ENCODE results near the gene TFEB.

The TFEB gene

GRCh38 chr6:41763470-41763869 is 28.1 kb upstream of the TFEB start:
- no peak for DNase-seq (ENCODE audit: low spot score)

GRCh38 chr6:41759905-41760579 is 24.6 kb upstream of the TFEB start:
- no peak for DNase-seq (ENCODE audit: low spot score)

DNA sequence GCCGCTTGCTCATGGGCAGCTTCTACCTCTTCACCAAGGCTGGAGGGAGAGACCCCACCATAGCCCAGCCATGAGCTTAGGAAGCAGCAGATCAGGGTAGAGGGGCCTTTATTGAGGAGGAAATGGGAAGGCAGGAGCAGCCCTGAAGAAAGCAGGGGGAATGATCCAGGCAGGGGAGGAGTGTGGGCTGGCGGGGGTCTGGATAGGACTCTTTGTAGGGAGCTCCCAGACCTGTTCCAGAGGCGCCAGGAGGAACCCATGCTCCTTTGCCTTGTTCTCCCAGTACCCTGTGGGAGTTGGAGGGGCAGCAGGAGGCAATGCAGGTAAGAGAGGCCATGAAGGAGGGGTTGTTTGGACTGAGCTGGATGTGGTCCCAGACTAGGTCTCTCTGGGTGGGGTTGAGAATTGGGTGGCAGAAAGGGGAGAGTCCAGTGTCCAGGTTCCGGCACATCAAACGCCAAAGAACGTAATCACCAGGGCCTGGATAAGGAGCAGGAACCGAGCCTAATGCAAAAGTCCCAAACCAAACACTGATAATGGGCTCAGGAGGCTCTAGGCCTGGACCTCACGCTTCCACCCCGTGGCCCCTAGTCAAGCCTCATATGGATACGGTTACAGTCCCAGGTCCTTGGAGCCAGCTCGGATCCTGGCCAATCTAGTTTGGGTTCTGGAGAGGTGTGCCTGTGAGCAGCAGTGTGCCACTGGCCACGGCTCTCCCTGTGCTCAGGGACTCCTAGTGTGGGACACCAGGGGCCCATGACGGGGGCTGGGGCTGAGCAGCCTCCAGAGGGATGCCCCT is 23.9 kb upstream of the TFEB start:
- no peak for DNase-seq (ENCODE audit: low spot score)

DNA sequence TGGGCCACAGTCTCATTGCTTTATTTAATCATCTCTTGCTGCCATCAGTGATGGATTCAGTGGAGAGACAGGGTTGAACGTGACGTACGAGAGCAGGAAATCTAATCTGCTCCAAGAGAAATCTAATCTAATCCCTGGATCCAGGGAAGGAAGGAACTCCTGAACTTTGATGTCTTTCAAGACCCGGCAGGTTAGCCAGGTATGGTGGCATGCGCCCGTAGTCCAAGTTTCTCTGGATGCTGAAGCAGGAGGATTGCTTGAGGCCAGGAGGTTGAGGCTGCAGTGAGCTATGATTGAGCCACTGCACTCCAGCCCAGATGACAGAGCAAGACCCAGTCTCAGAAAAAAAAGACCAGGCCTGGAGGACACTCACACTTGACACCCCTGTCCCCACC is 23.2 kb upstream of the TFEB start:
- DNase-seq (ENCODE audit: low spot score), result no peak

DNA sequence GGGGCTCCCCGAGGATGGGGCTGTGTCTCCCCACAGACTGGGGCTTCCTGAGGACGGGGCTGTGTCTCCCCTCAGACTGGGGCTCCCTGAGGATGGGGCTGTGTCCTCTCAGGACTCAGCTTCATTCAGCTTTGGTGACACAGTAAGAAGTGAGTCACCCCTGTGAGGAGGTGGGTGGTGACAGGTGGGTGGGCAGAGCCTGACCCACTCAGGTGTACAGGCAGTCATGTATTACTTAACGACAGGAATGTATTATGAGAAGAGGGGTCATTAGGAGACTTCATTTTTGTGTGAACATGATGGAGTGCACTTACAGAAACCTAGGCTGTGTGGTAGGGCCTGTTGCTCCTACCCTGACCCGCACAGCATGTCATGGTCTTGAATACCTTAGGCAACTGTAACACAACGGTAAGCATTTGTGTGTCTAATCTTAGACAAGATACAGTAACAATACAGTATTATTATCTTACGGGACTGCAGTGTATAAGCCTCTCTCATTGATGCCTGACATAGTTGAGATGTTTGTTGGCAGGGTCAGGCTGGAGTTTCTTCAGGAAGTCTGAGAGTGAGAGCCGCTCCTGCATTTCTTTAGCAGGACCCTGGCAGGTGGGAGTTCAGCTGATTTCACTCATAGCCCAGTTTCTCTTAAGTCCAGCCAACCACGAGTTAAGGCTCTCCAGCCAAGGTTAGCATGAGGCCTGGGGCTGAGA is 22.7 kb upstream of the TFEB start:
- no peak for DNase-seq (ENCODE audit: low spot score)

DNA sequence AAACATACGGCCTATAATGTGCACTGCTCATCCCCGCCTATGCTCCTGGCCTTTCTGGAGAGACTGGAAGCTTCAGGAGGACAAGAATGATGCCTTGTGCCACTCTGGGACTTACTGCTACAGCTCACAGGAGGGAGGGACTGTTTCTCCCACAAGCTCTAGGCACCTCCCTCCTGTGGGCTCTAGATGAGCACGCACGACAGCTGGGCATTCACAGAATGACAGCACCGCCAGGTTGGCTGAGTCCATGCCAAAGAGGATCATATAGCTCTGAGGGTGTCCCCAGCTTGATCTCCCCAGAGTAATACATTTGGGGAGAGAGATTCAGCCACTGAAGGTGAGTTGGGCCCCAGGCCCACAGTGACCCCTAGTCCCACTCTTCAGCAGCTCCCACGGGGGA is 21.9 kb upstream of the TFEB start:
- DNase-seq (ENCODE audit: low spot score), result no peak

GRCh38 chr6:41756354-41756753 is 20.9 kb upstream of the TFEB start:
- DNase-seq (ENCODE audit: low spot score), result no peak

- DNase-seq (ENCODE audit: low spot score), result no peak
Measured at GRCh38 chr6:41755895-41756294, 20.5 kb upstream of the TFEB start.

GRCh38 chr6:41750374-41750773 is 15.0 kb upstream of the TFEB start:
- DNase-seq (ENCODE audit: low spot score), result no peak

GRCh38 chr6:41748542-41748941 is 13.1 kb upstream of the TFEB start:
- DNase-seq (ENCODE audit: low spot score), result no peak

DNA sequence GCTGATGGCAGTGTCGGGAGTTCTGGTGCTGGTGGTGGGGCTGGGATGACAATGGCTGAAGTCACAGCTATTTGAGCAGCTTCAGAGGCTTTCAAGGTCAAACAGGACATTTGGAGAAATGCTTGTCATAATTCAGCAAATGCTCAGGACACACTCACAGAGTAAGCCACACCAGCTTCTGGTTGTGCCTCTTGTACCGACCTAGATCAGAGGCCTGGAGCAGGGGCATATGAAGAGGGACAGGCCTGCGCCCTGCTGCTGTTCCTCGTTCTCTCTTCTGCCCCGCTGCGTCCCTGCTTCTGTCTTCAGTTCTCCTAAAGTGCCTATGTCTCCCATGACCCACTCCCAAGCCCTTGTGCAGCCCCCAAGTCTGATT is 12.7 kb upstream of the TFEB start:
- DNase-seq (ENCODE audit: low spot score), result no peak

DNA sequence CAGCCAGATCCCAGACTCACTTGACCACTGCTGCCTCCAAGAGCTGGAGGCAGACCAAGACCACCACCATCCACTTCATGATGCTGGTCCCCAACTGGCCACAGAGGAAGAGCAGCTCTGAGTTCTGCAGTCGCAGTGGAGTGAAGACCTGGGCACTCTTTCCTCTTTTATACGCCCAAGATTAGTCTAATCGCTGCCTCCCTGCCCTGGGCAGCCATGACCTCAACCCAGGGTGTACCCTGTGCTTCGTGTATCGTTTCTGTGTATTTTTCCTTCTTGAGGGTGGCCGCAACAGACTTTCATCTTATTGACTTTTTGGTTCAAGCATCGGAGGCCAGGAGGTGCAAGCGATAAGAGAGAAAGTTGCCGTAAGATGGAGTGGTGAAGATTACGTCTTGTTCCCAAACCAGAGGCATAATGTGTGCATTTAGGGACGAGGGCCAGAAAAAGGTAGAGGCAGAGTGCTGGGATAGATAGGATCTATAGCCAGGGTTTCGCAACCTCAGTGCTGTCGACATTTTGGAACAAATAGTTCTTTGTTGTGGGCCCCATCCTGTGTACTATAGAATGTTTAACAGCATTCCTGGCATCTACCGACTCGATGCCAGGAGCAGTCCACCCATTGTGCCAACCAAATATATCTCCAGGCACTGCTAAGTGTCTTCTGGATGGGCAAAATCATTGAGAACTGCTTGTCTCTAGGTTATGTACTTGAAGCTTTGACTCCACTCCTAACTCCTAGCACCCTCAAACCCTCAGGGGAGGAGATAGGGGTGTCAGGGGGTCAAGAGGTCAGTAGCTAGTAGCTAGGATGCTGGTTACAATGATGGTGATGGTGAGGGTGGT is 12.1 kb upstream of the TFEB start, which contains the start of gene PGC:
Gene PGC (minus strand): TSS at position 142 of the 846 bp plus-strand sequence. CDS start 63 bp downstream, at position 79.
- DNase-seq (ENCODE audit: low spot score), result no peak

DNA sequence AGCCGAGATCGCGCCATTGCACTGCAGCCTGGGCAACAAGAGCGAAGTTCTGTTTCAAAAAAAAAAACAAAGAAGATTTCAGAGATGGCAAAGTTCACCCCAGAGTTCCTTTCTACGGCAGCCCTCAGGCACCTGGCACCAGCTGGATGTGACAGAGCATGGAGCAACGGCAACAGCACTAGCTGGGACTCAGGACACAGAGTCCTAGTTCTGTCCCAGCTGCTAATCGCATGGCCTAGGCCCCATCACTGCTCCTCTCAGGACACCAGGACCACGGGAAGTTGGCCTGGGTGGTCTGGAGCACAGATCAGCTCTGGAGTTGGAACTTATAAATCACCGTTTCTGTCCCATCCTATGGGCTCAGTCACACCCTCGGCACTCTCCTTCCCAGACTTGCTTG is 10.7 kb upstream of the TFEB start:
- DNase-seq (ENCODE audit: low spot score), result no peak

- no peak for DNase-seq (ENCODE audit: low spot score)
Measured at GRCh38 chr6:41744236-41744787, 8.9 kb upstream of the TFEB start.

GRCh38 chr6:41743406-41744235 is 8.2 kb upstream of the TFEB start:
- DNase-seq (ENCODE audit: low spot score), result no peak

GRCh38 chr6:41741625-41742490 is 6.5 kb upstream of the TFEB start:
- no peak for DNase-seq (ENCODE audit: low spot score)

- no peak for DNase-seq (ENCODE audit: low spot score)
Measured at GRCh38 chr6:41740366-41741162, 5.2 kb upstream of the TFEB start.

DNA sequence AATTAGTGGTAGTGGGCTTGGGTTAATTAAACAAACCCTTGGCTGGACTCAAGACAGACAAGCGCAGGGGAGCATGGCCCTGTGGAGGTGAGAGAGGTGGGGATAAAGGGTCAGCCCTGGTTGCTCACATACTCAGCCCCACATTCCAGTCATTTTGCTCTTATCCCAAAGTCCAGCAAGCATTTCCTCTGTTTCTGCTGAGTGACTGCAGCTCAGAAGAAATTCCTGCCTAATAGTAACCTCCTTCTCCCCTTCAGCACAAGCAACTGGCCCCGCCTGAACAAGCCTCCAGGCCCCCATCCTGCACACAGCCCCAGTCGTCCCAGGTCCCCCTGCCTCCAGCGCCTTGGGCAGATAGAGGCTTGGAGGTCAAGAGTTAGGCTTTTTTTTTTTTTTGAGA is 3.6 kb upstream of the TFEB start:
- no peak for DNase-seq (ENCODE audit: low spot score)

DNA sequence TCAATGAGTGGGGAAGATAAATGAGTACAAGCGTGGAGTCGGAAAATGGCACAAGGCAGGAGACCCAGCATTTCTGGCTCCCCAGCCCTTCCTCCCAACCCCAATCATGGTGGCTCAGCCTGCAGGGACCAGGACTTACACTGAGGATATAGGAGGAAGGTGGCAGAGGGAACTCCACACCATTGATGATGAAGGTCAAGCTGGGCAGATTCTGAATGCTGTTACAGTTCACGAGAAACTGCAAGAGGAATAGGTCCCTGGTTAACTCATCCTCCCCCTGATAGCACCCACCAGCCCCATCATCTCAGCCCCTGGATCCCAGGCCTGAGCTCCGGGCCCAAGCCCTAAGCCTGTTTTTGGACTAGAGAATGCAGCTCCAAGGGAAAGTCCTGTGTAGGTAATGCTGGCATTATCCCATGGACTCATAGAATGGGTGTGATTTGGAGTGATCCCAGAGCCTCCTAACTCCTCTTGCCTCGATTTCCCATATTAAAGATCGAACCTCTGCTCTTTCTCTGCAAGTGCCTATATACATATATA is 2.3 kb upstream of the TFEB start:
- no peak for DNase-seq (ENCODE audit: low spot score)

All from CD4-positive, alpha-beta T cell treated with Interleukin-6 at 100 ng/mL for 8 hours (primary cell).